HG02938 (cell line): ENCODE data around the gene TRAFD1.

Experiments used
- ATAC-seq: cut with Tn5 transposase; IDR thresholded peaks from one replicate; pipeline ENCODE4 v1.9.1; 2021; ENCODE audit warnings: mild to moderate bottlenecking, moderate library complexity; ENCODE audit not compliant: unreplicated experiment

TRAFD1 gene

GRCh38 chr12:112198120-112198733, 72.9 kb downstream of the TRAFD1 start:
- ATAC-seq = no peak

DNA sequence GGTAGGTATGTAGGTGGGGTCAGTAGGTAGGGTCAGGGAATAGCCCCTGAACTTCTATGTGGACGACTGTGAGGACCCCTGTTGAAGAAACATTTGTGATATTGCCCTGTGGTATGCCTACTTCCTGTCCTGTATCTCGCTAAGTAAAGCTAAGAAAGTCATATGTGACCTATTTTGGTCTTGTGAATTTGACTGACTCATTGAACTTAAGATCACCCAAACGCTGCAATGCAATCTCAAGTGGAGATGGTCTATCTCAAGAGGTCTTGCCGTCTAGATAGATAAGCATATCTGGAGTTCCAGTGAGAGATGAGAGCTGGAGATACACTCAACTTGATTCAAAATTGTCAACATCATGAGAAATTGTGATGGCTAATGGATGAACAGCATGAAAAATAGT, 73.8 kb downstream of the TRAFD1 start:
- ATAC-seq = no peak
